GM20000 (cell line): ENCODE results near the gene ZFP1.

ENCODE experiments used
- DNase-seq: peaks from one replicate; pipeline ENCODE4 v3.0.0; 2012; ENCODE audit warnings: low spot score
- CTCF ChIP-seq: IDR thresholded peaks from 2 replicates; pipeline ENCODE4 v1.5.1; 2012; ENCODE audit warnings: mild to moderate bottlenecking, control low read depth; ENCODE audit errors: extremely low read depth, missing control alignments

The ZFP1 gene

GRCh38 chr16:75103994-75104393 lies 44.3 kb upstream of the ZFP1 start:
- TF ChIP-seq CTCF: no peak
- no peak for DNase-seq

GRCh38 chr16:75104836-75105235 lies 43.5 kb upstream of the ZFP1 start:
- no peak for TF ChIP-seq CTCF
- DNase-seq: no peak

- TF ChIP-seq CTCF: no peak
- DNase-seq: no peak
These were observed 42.8 kb upstream of the ZFP1 start for GRCh38 chr16:75105306-75106061.

GRCh38 chr16:75106351-75107274 lies 41.7 kb upstream of the ZFP1 start:
- DNase-seq: no peak
- no peak for TF ChIP-seq CTCF

GRCh38 chr16:75107505-75107904 lies 40.8 kb upstream of the ZFP1 start:
- TF ChIP-seq CTCF: no peak
- no peak for DNase-seq

GRCh38 chr16:75108792-75109731 lies 39.3 kb upstream of the ZFP1 start:
- DNase-seq: no peak
- TF ChIP-seq CTCF: no peak
